T47D (cell line): ENCODE measurements around the gene CPNE7.
A peak's percentile ranks its signal among the peaks of the same experiment; 100 is the strongest.

Experiments used
- DNase-seq, 2 experiments: peaks; one replicate each; pipeline versions ENCODE4 v3.0.0 to v3.0.0-alpha.2; 2011 to 2012; ENCODE audit warnings: low read depth in 1 of 2, low spot score in 1 of 2
- JUND ChIP-seq: IDR thresholded peaks from 2 replicates; pipeline ENCODE4 v1.6.1; 2012; ENCODE audit warnings: low read depth
- in situ Hi-C: cut with HindIII; loops from 2 replicates; pipeline ENCODE4 v1.10.0; 2016; ENCODE audit warnings: low sequenced_read_pairs, low pct_unique_long_range_greater_than_20kb

CPNE7 gene

GRCh38 chr16:89607937-89608740 is 32.6 kb downstream of the CPNE7 start:
- no peak for TF ChIP-seq JUND
- in situ Hi-C loops: no loop called here
- DNase-seq: no peak

GRCh38 chr16:89610108-89610453 is 34.5 kb downstream of the CPNE7 start:
- no peak for DNase-seq
- in situ Hi-C loops: no loop called here
- no peak for TF ChIP-seq JUND

GRCh38 chr16:89612415-89613166 is 37.0 kb downstream of the CPNE7 start:
- TF ChIP-seq JUND: no peak
- in situ Hi-C loops: no loop called here
- no peak for DNase-seq

- no peak for TF ChIP-seq JUND
- DNase-seq: no peak
Observed at GRCh38 chr16:89613231-89613953, 37.8 kb downstream of the CPNE7 start, which contains the start of gene DPEP1. Gene DPEP1 (plus strand): TSS chr16:89613642. CDS start chr16:89630411, 16,769 bp downstream.

GRCh38 chr16:89613954-89614459 is 38.4 kb downstream of the CPNE7 start:
- in situ Hi-C loops: no loop called here
- no peak for TF ChIP-seq JUND
- no peak for DNase-seq

More at GRCh38 chr16:89613231-89613953, 37.8 kb downstream of the CPNE7 start, which contains the start of gene DPEP1:
- in situ Hi-C loops: no loop called here

GRCh38 chr16:89615176-89615575 is 39.6 kb downstream of the CPNE7 start:
- TF ChIP-seq JUND: no peak
- DNase-seq: no peak
- in situ Hi-C loops: no loop called here

GRCh38 chr16:89615596-89616090 is 40.1 kb downstream of the CPNE7 start:
- in situ Hi-C loops: no loop called here
- TF ChIP-seq JUND: no peak
- peak in 1 of 2 experiments; percentile 39 for DNase-seq

- DNase-seq: no peak
- in situ Hi-C loops: no loop called here
- TF ChIP-seq JUND: no peak
Observed at GRCh38 chr16:89616623-89617022, 41.1 kb downstream of the CPNE7 start.

GRCh38 chr16:89617036-89617435 is 41.5 kb downstream of the CPNE7 start:
- in situ Hi-C loops: no loop called here
- no peak for TF ChIP-seq JUND
- no peak for DNase-seq

GRCh38 chr16:89618109-89618998 is 42.8 kb downstream of the CPNE7 start:
- TF ChIP-seq JUND: no peak
- no peak for DNase-seq
- in situ Hi-C loops: no loop called here

GRCh38 chr16:89619840-89620239 is 44.3 kb downstream of the CPNE7 start:
- DNase-seq: no peak
- in situ Hi-C loops: no loop called here
- TF ChIP-seq JUND: no peak

- no peak for TF ChIP-seq JUND
- in situ Hi-C loops: no loop called here
- no peak for DNase-seq
Observed at GRCh38 chr16:89620406-89620841, 44.9 kb downstream of the CPNE7 start.
